Astrocyte (in vitro differentiated cells and primary cell): ENCODE measurements around the gene KLHDC7A.

Experiments
- EZH2 ChIP-seq: IDR thresholded peaks from 2 replicates; pipeline ENCODE4 v1.6.1; 2012; ENCODE audit warnings: mild to moderate bottlenecking, low read length, inconsistent platforms; ENCODE audit not compliant: insufficient read depth
- TF ChIP-seq, protein P1 (sequence below): IDR thresholded peaks from 2 replicates; pipeline ENCODE4 v1.5.1; 2011; ENCODE audit warnings: low read depth, mild to moderate bottlenecking, inconsistent platforms, low read length, moderate library complexity; ENCODE audit not compliant: insufficient read depth

DNA sequence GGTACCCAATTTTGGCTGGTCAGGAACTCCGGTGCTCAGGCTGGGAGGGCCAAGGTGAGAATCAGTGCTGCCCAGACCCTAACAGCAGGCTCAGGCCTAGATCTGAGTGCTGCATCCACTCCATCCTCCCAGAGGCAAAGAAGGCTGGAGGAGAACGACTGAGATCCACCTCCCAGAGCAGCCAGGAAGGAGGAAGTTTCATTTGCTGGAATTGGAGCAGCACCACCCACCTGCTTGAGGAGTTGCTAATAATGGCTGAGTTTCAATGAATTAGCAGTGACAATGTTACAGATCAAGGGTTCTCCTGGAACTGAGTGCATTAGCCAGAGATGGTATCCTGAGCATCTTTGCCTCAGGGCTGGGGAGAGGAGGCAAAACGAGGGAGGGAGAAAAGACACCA lies 46.7 kb upstream of the KLHDC7A start:
- TF ChIP-seq, protein P1, sequence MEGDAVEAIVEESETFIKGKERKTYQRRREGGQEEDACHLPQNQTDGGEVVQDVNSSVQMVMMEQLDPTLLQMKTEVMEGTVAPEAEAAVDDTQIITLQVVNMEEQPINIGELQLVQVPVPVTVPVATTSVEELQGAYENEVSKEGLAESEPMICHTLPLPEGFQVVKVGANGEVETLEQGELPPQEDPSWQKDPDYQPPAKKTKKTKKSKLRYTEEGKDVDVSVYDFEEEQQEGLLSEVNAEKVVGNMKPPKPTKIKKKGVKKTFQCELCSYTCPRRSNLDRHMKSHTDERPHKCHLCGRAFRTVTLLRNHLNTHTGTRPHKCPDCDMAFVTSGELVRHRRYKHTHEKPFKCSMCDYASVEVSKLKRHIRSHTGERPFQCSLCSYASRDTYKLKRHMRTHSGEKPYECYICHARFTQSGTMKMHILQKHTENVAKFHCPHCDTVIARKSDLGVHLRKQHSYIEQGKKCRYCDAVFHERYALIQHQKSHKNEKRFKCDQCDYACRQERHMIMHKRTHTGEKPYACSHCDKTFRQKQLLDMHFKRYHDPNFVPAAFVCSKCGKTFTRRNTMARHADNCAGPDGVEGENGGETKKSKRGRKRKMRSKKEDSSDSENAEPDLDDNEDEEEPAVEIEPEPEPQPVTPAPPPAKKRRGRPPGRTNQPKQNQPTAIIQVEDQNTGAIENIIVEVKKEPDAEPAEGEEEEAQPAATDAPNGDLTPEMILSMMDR = no peak
- TF ChIP-seq EZH2 = no peak
